Measurements from ENCODE around the gene LPCAT3.
"Not testable (repeated sequence)": the region's sequence is repeated elsewhere in the genome, so short reads cannot be mapped to it uniquely, and the experiment has no call there.

The LPCAT3 gene, protein sequence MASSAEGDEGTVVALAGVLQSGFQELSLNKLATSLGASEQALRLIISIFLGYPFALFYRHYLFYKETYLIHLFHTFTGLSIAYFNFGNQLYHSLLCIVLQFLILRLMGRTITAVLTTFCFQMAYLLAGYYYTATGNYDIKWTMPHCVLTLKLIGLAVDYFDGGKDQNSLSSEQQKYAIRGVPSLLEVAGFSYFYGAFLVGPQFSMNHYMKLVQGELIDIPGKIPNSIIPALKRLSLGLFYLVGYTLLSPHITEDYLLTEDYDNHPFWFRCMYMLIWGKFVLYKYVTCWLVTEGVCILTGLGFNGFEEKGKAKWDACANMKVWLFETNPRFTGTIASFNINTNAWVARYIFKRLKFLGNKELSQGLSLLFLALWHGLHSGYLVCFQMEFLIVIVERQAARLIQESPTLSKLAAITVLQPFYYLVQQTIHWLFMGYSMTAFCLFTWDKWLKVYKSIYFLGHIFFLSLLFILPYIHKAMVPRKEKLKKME

DNA sequence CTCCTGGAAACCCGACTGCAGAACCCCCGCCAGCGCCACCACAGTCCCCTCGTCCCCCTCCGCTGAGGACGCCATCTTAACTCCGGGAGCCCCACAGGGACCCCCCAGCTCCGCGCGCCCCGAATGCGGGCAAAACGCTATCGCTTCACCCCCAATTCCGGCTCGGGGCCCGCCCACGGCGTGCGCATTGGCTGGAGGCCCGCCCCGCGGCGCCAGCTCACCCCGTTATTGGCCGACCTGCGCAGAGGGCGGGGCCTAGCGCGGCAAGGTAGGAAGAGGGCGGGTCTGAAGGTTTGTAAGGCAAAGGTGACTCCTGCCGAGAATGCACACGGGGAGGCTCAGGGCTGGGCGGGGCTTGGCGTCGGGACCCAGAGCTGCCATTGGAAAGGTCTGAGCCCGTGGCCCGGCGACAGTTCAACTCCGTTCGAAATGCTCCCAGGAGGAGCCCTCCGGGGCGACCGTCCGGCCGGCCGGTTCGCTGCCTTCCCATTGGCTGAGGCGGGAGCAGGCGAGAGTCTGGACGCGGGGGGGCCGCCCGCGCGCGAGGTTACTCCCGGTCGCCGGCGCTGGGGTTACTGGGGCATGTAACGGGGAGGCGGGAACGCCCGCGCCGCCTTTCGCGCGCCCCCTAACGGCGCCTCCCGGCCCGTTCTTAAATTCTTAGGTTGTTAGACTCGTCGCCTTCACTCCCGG, at the start of gene LPCAT3:
Gene LPCAT3, minus strand, starts transcription at position 127 of the 693 bp plus-strand sequence. Its CDS starts 52 bp downstream, at position 75.
- peak; percentile 98 for DNase-seq

DNA sequence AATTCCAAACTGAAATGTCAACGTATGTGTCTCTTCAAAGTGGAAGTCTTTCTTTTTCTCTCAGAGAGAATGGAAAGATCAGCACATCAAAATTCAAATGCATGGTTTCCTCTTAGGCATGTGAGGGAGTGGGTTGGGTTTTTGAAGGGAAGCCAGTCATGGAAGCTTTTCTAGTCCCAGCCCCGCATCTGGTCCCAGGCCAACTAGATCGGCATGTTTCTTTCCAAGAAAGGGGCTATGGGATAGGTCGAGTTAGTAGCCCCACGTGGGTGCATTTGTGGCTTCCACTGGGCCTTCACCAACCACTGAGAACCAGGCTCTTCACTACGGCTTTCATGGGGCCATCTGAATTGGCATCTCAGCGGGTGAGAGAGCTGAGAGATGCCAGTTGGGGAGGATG, 48.8 kb upstream of the LPCAT3 start:
- no peak for DNase-seq

DNA sequence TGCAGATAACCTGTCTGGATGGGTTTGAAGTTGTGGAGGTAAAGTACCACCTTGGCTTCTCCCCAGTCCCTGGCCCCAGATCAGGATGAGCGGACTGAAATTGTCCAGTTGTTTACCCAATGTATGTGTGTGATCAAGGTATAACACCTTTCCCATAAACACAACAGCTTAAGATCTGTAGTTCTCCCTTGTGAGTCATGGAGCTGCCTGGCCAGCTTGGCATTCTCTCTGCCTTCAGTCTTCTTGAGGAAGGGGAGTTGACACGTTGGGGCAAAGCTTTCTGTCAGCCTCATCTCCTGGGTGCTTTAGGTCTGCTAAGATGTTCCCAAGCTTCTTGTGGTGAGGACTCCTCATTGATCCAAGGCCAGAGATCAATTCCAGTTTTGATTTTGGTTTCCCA, 48.3 kb upstream of the LPCAT3 start:
- no peak for DNase-seq

DNA sequence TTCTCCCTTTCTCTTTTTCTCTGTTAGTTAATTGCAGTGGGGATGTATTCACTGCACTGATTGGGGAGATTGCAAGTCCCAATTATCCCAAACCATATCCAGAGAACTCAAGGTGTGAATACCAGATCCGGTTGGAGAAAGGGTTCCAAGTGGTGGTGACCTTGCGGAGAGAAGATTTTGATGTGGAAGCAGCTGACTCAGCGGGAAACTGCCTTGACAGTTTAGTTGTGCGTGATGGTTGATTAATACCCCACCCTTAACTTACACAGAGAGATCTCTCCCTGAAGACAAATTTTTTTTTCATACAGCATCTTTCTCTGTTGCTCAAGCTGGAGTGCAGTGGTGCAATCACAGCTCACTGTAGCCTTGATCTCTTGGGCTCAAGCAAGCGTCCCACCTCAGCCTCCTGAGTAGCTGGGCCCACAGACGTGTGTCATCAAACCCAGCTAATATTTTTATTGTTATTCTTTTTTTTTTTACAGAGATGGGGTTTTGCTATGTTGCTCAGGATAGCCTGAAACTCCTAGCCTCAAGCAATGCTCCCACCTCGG, 46.9 kb upstream of the LPCAT3 start:
- no peak for DNase-seq

DNA sequence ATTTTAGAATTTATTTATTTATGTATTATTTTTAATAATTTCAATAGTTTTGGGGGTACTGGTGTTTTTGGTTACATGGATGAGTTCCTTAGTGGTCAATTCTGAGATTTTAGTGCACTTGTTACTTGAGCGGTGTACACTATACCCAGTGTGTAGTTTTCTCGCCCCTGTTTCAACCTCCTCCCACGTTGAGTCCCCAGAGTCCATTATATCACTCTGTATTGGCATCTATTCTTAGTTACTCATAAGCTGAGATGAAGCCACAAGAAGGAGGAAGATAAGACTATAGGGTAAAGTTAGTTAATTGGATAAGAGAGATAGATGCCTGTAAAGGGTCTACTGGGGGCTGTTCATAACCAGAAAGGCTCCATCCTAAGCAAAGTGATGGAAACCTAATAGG, 46.2 kb upstream of the LPCAT3 start:
- no peak for DNase-seq

DNA sequence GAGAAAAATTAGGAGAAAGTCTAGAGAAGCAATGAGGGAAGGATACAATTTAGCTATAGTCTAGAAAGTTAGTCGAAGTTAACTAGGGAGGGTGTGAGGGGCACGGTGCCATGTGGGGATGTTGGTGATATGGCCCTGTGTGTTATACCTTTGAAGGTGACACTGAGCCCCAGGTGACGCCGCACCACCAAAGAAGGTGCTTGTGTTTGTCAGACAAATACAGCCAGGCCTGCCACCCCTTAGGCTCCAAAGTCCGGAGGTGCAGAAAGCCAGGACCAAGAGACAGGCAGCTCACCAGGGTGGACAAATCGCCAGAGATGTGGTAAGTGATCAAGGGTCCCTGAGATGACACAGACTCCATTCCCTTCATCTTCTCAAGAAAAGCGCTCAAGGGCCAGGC, 43.3 kb upstream of the LPCAT3 start:
- DNase-seq = no peak

DNA sequence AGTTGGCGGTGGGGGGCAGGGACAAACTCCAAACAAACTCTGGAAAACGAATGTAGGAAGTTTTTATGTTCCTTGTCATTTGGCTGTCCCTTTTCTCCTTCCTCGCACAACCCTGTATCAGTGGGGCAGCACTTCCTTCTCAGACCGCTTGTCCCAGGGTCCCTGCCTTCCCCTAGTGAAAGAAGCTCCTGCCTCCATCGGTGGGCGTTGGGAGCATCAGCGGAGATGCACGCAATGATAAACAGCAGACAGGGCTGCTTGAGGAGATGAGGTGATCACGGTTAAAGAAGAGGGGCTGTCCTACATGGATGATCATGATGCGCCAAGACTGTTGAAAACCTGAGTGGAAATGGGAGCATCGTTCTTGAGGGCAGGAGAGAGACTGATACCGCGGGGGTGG, 42.9 kb upstream of the LPCAT3 start:
- no peak for DNase-seq

DNA sequence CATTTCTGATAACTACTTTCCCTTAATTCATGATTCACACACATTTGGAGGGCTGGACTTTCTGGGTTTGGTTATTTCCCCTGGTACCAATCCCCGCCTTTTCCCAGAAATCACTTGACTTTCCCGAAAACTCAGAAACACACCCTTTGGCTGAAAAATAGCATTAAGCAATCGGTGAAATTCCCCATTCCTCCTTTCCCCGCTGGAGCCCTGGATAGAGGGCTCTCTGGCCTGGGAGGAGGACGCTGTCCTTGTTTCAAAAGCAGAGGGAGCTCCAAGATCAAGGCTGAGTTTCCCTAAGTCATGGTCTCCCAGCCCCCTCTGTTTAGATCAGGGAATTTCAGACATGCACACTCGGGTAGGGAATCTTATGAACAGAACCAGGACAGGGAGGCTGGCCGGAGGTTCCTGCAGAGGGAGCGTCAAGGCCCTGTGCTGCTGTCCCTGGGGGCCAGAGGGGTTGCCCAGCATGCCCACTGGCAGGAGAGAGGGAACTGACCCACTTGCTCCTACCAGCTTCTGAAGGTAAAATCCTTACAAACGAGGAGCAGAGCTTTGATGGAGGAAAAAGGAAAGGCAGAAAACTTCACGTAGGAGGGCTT, 42.2 kb upstream of the LPCAT3 start, which contains the start of gene C1S:
Gene C1S, plus strand, starts transcription at position 366 of the 602 bp plus-strand sequence. CDS start 1,195 bp downstream, outside the sequence.
- no peak for DNase-seq

DNA sequence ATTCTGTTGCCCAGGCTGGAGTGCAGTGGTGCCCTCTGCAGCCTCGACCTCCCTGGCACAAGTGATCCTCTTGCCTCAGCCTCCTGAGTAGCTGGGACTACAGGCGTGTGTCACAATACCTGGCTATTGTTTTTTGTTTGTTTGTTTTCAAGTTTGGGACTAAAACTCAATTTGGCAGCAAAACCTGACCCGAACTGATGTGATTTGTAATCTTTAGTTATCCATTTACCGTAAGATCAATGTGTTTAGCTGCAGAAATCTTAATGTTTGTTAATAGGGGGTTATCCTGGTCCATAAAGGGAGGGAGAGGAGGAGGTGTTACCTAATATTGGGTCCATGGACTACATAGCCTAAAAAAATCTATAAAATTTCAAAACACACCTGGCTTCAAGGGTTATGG, 41.5 kb upstream of the LPCAT3 start:
- DNase-seq = no peak

DNA sequence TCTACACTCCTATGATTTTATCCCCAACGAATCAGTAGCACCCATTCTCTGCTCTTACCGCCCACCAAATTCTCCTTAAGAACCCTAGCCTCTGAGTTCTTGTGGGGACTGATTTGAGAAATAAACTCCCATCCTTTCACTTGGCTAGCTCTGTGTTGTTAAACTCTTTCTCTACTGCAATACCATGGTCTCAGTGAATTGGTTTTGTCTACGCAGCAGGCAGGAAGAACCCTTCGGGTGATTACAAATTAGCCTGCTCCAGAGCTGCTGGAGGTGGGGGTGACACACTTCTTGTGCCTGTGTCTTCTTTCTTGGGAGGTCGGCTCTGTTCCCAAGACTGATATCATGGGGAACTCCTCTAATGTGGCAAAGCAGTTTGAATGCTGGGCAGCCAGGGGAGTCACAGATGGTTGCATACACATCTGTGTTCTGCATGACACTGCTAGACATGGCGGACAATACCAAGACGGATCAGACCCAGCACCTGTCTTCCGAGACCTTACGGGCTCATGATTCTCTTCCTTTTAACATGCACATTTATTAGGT, 40.6 kb upstream of the LPCAT3 start:
- DNase-seq = no peak

DNA sequence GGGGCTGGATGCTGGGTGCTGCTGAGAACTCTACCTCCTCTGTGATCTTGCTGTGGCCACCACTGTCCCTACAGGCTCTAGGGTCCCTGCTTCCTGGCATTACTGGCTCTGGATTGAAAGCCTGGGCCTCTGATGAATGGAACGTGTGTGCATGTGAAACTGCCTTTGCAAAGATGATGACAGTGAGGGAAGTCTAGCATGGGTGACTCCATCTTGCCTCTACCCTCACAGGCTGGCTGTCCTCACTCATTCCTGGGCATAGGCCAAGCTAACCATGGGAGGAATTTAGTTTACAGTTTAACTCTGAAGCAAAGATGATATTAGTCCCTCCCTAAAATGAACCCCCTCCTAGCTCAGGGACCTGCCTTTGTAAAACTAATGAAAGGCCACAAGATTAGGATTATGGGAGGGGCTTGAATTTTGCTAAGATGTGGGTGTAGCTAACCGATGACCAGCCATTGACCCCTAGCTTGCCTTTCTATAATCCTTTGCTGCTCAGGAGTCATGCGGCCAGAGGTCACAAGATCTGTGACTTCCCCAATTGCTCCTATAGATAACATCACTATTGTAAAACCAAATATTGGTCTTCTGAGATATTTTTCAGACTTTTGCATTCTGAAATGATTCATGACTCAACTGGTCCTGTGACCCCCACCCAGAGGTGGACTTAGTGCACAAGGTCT, 40.0 kb upstream of the LPCAT3 start:
- no peak for DNase-seq

DNA sequence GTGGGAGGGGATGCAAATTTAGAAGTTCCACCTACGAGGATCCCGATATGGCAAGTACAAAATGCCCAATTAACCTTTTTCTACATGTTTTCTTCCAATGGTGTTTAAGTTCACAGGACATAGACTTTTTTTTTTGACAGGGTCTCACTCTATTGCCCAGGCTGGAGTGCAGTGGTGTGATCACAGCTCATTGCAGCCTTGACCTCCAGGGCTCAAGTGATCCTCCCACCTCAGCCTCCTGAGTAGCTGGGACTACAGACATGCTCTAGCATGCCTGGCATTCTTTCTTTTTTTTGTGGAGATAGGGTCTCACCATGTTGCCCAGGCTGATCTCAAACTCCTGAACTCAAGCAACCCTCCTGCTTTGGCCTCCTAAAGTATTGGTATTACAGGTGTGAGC, 37.5 kb upstream of the LPCAT3 start:
- DNase-seq = not testable (repeated sequence)

DNA sequence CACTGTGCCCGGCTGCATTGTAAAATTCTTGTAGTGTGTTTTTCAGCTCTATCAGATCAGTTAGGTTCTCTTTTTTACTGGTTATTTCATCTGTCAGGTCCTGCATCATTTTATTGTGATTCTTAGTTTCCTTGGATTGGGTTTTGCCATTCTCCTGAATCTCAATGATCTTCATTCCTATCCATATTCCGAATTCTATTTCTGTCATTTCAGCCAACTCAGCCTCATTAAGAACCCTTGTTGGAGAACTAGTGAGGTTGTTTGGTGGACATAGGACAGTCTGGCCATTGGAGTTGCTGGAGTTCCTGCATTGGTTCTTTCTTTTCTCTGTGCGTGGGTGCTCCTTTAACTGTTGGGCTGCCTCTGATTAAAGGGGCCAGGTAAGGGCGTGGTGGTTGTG, 36.6 kb upstream of the LPCAT3 start:
- no peak for DNase-seq

DNA sequence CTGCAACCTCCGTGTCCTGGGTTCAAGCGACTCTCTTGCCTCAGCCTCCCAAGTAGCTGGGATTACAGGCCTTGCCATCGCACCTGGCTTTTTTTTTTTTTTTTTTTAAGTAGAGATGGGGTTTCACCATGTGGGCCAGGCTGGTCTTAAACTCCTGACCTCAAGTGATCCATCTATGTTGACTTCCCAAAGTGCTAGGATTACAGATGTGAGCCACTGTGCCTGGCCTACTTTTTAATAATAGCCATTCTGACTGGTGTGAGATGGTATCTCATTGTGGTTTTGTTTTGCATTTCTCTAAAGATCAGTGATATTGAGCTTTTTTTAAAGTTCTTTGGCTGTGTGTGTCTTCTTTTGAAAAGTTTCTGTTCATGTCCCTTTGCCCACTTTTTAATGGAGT, 31.7 kb upstream of the LPCAT3 start:
- DNase-seq = not testable (repeated sequence)

DNA sequence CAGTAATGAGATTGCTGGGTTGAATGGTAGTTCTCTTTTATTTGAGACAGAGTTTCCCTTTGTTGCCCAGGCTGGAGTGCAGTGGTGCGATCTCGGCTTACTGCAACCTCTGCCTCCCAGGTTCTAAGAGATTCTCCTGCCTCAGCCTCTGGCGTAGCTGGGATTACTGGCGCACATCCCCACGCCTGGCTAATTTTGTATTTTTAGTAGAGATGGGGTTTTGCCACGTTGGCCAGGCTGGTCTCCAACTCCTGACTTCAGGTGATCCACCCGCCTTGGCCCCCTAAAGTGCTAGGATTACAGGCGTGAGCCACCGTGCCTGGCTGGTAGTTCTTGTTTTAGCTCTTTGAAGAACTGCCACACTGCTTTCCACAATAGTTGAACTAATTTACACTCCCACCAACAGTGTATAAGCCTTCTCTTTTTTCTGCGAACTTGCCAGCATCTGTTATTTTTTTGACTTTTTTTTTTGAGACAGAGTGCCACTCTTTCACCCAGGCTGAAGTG, 31.2 kb upstream of the LPCAT3 start:
- not testable (repeated sequence) for DNase-seq

DNA sequence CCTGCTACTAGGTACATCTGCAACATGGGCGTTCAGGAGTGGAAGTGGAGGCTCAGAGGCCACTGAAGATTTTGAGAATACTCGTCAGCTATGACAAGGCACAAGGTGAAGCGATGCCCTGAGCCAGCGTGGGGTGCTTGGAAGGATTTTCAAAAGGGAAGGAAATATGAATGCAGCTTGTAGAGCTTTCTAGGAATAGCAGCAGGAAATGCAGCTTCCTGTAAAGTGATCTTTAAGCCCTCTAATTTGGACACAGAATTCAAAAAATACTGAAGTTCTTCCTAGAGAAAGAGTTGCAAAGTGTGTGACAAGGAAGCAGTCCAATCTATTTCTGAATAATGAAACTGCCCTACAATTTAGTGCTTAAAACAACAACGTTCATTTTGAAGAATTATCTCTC, 29.0 kb upstream of the LPCAT3 start:
- no peak for DNase-seq

DNA sequence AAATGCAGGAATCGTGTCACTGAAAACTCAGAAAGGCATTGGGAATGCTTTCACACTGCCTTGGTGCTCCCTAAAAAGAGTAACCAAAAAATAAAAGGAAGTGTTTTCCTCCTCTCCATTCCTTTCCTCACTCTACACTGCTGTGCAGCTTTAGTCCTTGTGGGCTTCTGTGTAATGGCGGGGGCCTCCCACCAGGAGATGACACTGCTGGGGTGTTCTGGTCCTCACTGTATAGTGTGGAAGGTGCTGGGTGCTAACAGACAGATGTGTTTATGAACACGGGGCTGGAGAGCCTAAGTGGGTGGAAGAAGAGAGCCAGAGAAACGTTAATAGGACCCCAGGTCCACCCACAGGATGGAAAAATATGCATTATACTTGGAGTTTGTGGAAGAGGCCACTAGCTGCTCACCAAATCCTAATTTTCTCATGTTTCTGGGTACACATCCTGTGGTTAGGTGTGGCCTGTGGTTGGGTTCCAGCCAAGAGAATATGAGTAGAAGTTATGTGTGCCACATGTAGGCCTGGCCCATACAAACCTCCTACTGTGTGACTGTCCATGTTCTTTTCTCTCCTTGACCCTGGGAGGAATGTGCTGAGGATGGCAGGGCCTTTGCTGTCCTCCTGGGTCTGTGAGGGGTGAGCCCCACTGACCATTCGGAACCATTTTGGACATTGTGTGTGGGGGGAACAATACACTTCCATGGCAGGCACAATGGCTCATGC, 28.3 kb upstream of the LPCAT3 start:
- DNase-seq = no peak

DNA sequence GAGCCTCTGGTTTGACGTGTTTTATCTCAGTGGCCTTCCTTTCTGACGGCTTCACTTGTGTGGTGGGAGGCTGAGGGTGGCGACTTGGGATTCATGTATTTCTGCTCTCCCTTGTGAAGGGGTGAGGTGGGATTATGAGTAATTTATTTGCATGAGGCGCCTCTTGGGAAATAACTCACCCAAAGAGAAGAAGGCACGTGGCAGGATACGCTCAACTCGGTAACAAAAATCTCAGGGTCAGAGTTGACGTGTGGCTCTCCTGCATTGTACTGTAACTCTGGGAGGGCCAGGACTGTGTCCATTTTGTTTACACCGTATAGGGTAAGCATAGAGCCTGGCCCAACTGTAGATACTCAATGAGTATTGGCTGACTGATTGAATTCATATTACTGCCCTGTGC, 27.6 kb upstream of the LPCAT3 start:
- DNase-seq = no peak

DNA sequence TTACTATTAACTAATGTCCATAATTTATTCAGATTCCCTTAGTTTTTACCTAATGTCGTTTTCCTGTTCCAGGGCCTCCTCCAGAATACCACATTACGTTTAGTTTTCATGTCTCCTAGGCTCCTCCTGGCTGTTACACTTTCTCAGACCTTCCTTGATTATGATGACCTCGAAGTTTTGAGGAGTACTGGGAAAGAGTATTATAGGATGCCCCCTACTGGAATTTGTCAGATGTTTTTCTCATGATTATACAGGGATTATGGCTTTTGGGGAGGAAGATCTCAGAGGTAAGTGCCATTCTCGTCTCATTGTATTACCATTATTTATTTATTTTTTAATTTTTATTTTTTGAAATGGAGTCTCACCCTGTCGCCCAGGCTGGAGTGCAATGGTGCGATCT, 24.6 kb upstream of the LPCAT3 start:
- no peak for DNase-seq

DNA sequence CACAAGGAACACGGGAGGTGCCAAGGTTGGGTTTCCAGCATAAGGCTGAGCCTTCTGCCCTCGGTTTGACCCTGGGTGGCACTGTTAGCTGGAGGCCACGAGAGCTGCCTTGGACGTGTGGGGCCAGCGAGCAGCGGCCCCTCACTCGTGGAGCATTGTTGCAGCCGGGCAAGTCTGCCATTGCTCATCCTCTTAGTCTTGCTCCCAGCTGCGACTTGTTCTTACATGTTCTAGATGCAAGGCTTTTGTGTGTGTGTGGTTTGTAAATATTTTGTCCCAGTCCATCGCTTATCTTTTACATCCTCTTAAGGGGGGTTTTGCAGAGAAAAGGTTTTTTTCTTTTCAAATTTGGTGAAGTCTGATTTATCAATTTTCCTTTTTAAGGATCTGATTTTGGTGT, 21.1 kb upstream of the LPCAT3 start:
- DNase-seq = no peak

DNA sequence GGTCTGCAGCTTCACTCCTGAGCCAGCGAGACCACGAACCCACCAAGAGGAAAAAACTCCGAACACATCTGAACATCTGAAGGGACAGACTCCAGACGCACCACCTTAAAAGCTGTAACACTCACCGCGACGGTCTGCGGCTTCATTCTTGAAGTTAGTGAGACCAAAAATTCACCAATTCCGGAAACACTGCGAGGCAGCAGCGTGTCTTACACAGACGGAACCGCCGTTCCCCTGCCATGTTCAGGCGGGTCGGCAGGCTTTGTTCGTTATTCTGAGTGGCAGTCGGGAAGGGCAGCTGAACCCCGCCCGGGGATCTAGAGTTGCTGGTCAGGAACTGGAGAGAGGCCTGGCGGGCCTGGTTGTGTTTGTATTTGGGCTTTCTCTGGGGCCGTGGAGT, 20.3 kb upstream of the LPCAT3 start:
- DNase-seq = no peak

DNA sequence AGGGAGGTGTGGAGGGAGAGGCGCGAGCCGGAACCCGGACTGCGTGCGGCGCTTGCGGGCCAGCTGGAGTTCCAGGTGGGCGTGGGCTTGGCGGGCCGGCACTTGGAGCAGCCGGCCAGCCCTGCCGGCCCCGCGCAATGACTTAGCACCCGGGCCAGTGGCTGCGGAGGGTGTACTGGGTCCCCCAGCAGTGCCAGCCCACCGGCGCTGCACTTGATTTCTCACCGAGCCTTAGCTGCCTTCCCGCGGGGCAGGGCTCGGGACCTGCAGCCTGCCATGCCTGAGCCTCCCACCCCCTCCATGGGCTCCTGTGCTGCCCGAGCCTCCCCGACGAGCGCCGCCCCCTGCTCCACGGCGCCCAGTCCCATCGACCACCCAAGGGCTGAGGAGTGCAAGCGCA, 19.1 kb upstream of the LPCAT3 start:
- DNase-seq = not testable (repeated sequence)
